Smooth muscle cell (in vitro differentiated cells): Measurements from ENCODE around the gene DLG4. TPM values are rescaled to one million over a fixed set of nuclear protein-coding genes. Genes with fewer than 3 reads are reported as not detected.

Experiments used
- DNase-seq: peaks from one replicate; lab custom pipeline; 2025; ENCODE audit not compliant: unreplicated experiment; lab: John Stamatoyannopoulos, UW
- H2AFZ ChIP-seq: fragments of 200-600 bp; sonication (generic); 2 replicates; pipeline ENCODE4 v1.6.0; 2016; ENCODE audit warnings: antibody characterized with exemption, low read depth, mild to moderate bottlenecking
- H3F3A ChIP-seq: fragments of 200-600 bp; sonication (generic); 2 replicates; pipeline ENCODE4 v1.6.0; 2017; ENCODE audit warnings: antibody characterized with exemption, low read depth
- H3K27ac ChIP-seq: fragments of 200-600 bp; sonication (generic); 2 replicates; pipeline ENCODE4 v1.5.1; 2016; ENCODE audit warnings: low read depth, mild to moderate bottlenecking
- H3K27me3 ChIP-seq: fragments of 200-600 bp; sonication (generic); 2 replicates; pipeline ENCODE4 v1.6.1; 2016; ENCODE audit warnings: low read depth, mild to moderate bottlenecking
- H3K36me3 ChIP-seq: fragments of 200-600 bp; sonication (generic); 2 replicates; pipeline ENCODE4 v1.5.1; 2016; ENCODE audit warnings: low read depth
- H3K4me1 ChIP-seq: fragments of 200-600 bp; sonication (generic); 2 replicates; pipeline ENCODE4 v1.5.1; 2016; ENCODE audit warnings: low read depth
- H3K4me2 ChIP-seq: fragments of 200-600 bp; sonication (generic); 2 replicates; pipeline ENCODE4 v1.6.0; 2016; ENCODE audit warnings: mild to moderate bottlenecking
- H3K4me3 ChIP-seq: fragments of 200-600 bp; sonication (generic); 2 replicates; pipeline ENCODE4 v1.5.1; 2016; ENCODE audit warnings: mild to moderate bottlenecking
- H3K79me2 ChIP-seq: fragments of 200-600 bp; sonication (generic); 2 replicates; pipeline ENCODE4 v1.6.0; 2016; ENCODE audit warnings: low read depth, mild to moderate bottlenecking
- H3K9ac ChIP-seq: fragments of 200-600 bp; sonication (generic); 2 replicates; pipeline ENCODE4 v1.6.0; 2016; ENCODE audit warnings: low read depth
- H3K9me3 ChIP-seq: fragments of 200-600 bp; sonication (generic); replicated peaks from 2 replicates; pipeline ENCODE4 v1.5.1; 2016; ENCODE audit warnings: low read depth
- H4K20me1 ChIP-seq: fragments of 200-600 bp; sonication (generic); 2 replicates; pipeline ENCODE4 v1.6.0; 2016; ENCODE audit warnings: low read depth
- CTCF ChIP-seq: fragments of 200-600 bp; sonication (generic); IDR thresholded peaks from 2 replicates; pipeline ENCODE4 v1.5.1; 2017; ENCODE audit warnings: borderline replicate concordance, mild to moderate bottlenecking, antibody characterized with exemption; ENCODE audit not compliant: insufficient read depth, poor library complexity, severe bottlenecking
- WGBS: methylation state at CpG from one replicate; pipeline ENCODE4 v1.1.7; 2016; ENCODE audit warnings: low lambda C conversion rate; 5-methylcytosine and 5-hydroxymethylcytosine counted together
- polyA plus RNA-seq: library from polyadenylated mRNA; unstranded; fragments of >200 nt; fragmentation: Nextera tagmentation; extraction: Ambion mirVana; gene quantifications from 2 replicates; pipeline ENCODE4 v1.2.1, GENCODE V29; 2016
- total RNA-seq: library from RNA; depleted of rRNA; stranded (reverse); fragments of >200 nt; gene quantifications from 2 replicates; pipeline ENCODE4 v1.2.3, GENCODE V29; 2014

DLG4 gene
- total and polyA plus RNA-seq, 2 experiments from 2014 or later: 2.3 to 9.4 TPM

- 33% methylated on average over 5 of the region's 6 CpGs for WGBS
- Histone ChIP-seq H3K9ac (no peak overlapping the region), H3F3A (no peaks in the 10 kb centered on the region), H4K20me1 (no peaks in the 10 kb centered on the region), H3K27me3 (no peaks in the 10 kb centered on the region), H3K36me3 (no peaks in the 10 kb centered on the region), H3K79me2 (no peaks in the 10 kb centered on the region), H3K9me3 (no peaks in the 10 kb centered on the region), H3K4me2 (no peak overlapping the region), H2AFZ (no peak overlapping the region), H3K4me1 (peaks cover 3% of the 10 kb centered on the region), H3K27ac (no peak overlapping the region), H3K4me3 (no peak overlapping the region)
- TF ChIP-seq CTCF: no peak
- no peak for DNase-seq
Measured at GRCh38 chr17:7146115-7146514, 73.5 kb downstream of the DLG4 start.

- H3K79me2 ChIP-seq: no peaks in the 10 kb centered on the region
- no peak overlapping the region for H3K4me3 ChIP-seq
- H3K9ac ChIP-seq: no peak overlapping the region
- DNase-seq: no peak
- H3K27me3 ChIP-seq: no peaks in the 10 kb centered on the region
- H3K9me3 ChIP-seq: no peaks in the 10 kb centered on the region
- H2AFZ ChIP-seq: no peak overlapping the region
- peaks cover 3% of the 10 kb centered on the region for H3K4me1 ChIP-seq
- no peak overlapping the region for H3K27ac ChIP-seq
- TF ChIP-seq CTCF: no peak
- no peak overlapping the region for H3K4me2 ChIP-seq
- H3K36me3 ChIP-seq: no peaks in the 10 kb centered on the region
- H3F3A ChIP-seq: no peaks in the 10 kb centered on the region
- H4K20me1 ChIP-seq: no peaks in the 10 kb centered on the region
- WGBS: 89% methylated on average over 11 of the region's 11 CpGs
Measured at GRCh38 chr17:7144213-7144612, 75.4 kb downstream of the DLG4 start.

GRCh38 chr17:7141824-7142223, 77.8 kb downstream of the DLG4 start:
- Histone ChIP-seq H3K36me3 (no peaks in the 10 kb centered on the region), H3K4me3 (no peak overlapping the region), H3K9me3 (no peaks in the 10 kb centered on the region), H3K27ac (peak overlapping the region; percentile 22), H2AFZ (no peak overlapping the region), H3K4me1 (peaks cover 3% of the 10 kb centered on the region), H3K27me3 (no peaks in the 10 kb centered on the region), H3K4me2 (no peak overlapping the region), H3F3A (no peaks in the 10 kb centered on the region), H4K20me1 (no peaks in the 10 kb centered on the region), H3K79me2 (no peaks in the 10 kb centered on the region), H3K9ac (no peak overlapping the region)
- no peak for DNase-seq
- WGBS: 66% methylated on average over 10 of the region's 10 CpGs
- no peak for TF ChIP-seq CTCF

- H3K36me3 ChIP-seq: no peaks in the 10 kb centered on the region
- DNase-seq: no peak
- WGBS: 71% methylated on average over 10 of the region's 10 CpGs
- no peaks in the 10 kb centered on the region for H3K79me2 ChIP-seq
- H3K4me3 ChIP-seq: no peak overlapping the region
- no peaks in the 10 kb centered on the region for H3K9me3 ChIP-seq
- no peak overlapping the region for H3K9ac ChIP-seq
- no peaks in the 10 kb centered on the region for H4K20me1 ChIP-seq
- no peaks in the 10 kb centered on the region for H3K4me1 ChIP-seq
- no peaks in the 10 kb centered on the region for H3F3A ChIP-seq
- no peak overlapping the region for H3K27ac ChIP-seq
- no peak for TF ChIP-seq CTCF
- no peak overlapping the region for H3K4me2 ChIP-seq
- no peaks in the 10 kb centered on the region for H3K27me3 ChIP-seq
- no peak overlapping the region for H2AFZ ChIP-seq
Measured at GRCh38 chr17:7139400-7139799, 80.2 kb downstream of the DLG4 start.
